Endothelial cell of umbilical vein (primary cell): Measurements from ENCODE around the gene COL7A1. TPM values are rescaled to one million over a fixed set of nuclear protein-coding genes. Genes with fewer than 3 reads are reported as not detected.

ENCODE experiments used
- BruUV-seq: library from RNA; stranded (reverse); fragments of 400-500 nt; replicated peaks from 2 replicates; lab custom pipeline; 2021; lab: Mats Ljungman, UMichigan
- CTCF ChIA-PET: fragments of 300-600, 350-600 bp; sonication (Branson Sonifier 250); formaldehyde crosslinking; loops from one replicate; lab custom pipeline; 2021; ENCODE audit warnings: antibody characterized with exemption, inconsistent platforms; lab: Charles Lee
- POLR2A ChIA-PET: fragments of 300-600, 350-600 bp; sonication (Branson Sonifier 250); formaldehyde crosslinking; loops from one replicate; lab custom pipeline; 2021; ENCODE audit warnings: antibody characterized with exemption, inconsistent platforms; lab: Charles Lee
- DNase-seq: peaks from one replicate; pipeline ENCODE4 v3.0.0-alpha.2; 2011; ENCODE audit warnings: low read depth, low spot score
- FAIRE-seq: peaks from 2 replicates; lab custom pipeline; 2011; peaks lifted over from hg19 to GRCh38; lab: Jason Lieb, UNC
- H2AFZ ChIP-seq: 2 replicates; pipeline ENCODE4 v1.6.0; 2012; ENCODE audit warnings: low read depth, low read length, control low read depth, inconsistent platforms
- H3K27ac ChIP-seq: 2 replicates; pipeline ENCODE4 v1.5.1; 2011; ENCODE audit warnings: low read depth, mild to moderate bottlenecking, control low read depth, low read length, moderate library complexity; ENCODE audit not compliant: insufficient read depth
- H3K27me3 ChIP-seq, 2 experiments: 2 replicates each; pipeline versions ENCODE4 v1.6.0 to v1.6.1; 2011; ENCODE audit warnings: low read length in 2 of 2, mixed read lengths in 1 of 2; ENCODE audit not compliant: control insufficient read depth in 2 of 2, insufficient read depth in 2 of 2
- H3K36me3 ChIP-seq, 2 experiments: 2 replicates in 1 of 2; 3 replicates in 1 of 2; pipeline ENCODE4 v1.5.1; 2011; ENCODE audit warnings: low read length in 2 of 2, mild to moderate bottlenecking in 1 of 2, moderate library complexity in 1 of 2; ENCODE audit not compliant: control insufficient read depth in 2 of 2, insufficient read depth in 2 of 2; ENCODE audit errors: extremely low read depth in 1 of 2
- H3K4me1 ChIP-seq: 3 replicates; pipeline ENCODE4 v1.5.1; 2011; ENCODE audit warnings: mild to moderate bottlenecking, low read length; ENCODE audit not compliant: control insufficient read depth, insufficient read depth; ENCODE audit errors: extremely low read depth
- H3K4me2 ChIP-seq: 2 replicates; pipeline ENCODE4 v1.6.1; 2011; ENCODE audit warnings: low read length, control low read depth, mixed read lengths; ENCODE audit not compliant: insufficient read depth
- H3K4me3 ChIP-seq, 3 experiments: fragments of 200-600 bp in 1 of 3; sonication (generic), shearing (Covaris generic) in 1 of 3; replicated peaks in 1 of 3; 2 replicates each; pipeline ENCODE4 v1.5.1; 2011 to 2016; ENCODE audit warnings: control low read depth in 3 of 3, low read length in 3 of 3, mild to moderate bottlenecking in 2 of 3, inconsistent platforms in 1 of 3, low read depth in 1 of 3, moderate library complexity in 1 of 3; ENCODE audit not compliant: insufficient read depth in 1 of 3
- H3K79me2 ChIP-seq: 2 replicates; pipeline ENCODE4 v1.6.0; 2012; ENCODE audit warnings: low read length, inconsistent platforms; ENCODE audit not compliant: control insufficient read depth, insufficient read depth
- H3K9ac ChIP-seq: replicated peaks from 2 replicates; pipeline ENCODE3; 2011; ENCODE audit warnings: low read length, control low read depth; ENCODE audit not compliant: insufficient read depth; ENCODE audit errors: extremely low read depth
- H3K9me1 ChIP-seq: replicated peaks from 3 replicates; pipeline ENCODE4 v1.6.0; 2011; ENCODE audit warnings: mild to moderate bottlenecking, low read length; ENCODE audit not compliant: control insufficient read depth, insufficient read depth; ENCODE audit errors: extremely low read depth
- H3K9me3 ChIP-seq: replicated peaks from 2 replicates; pipeline ENCODE4 v1.5.1; 2012; ENCODE audit warnings: low read length, inconsistent platforms; ENCODE audit not compliant: control insufficient read depth, insufficient read depth
- H4K20me1 ChIP-seq: replicated peaks from 2 replicates; pipeline ENCODE3; 2011; ENCODE audit warnings: mild to moderate bottlenecking, low read length; ENCODE audit not compliant: control insufficient read depth, insufficient read depth; ENCODE audit errors: extremely low read depth
- CTCF ChIP-seq, 2 donors: IDR thresholded peaks; 1 replicate in 1 of 2; 2 replicates in 1 of 2; pipeline ENCODE4 v1.5.1; 2011; ENCODE audit warnings: low read length in 2 of 2, mild to moderate bottlenecking in 2 of 2, moderate library complexity in 2 of 2, control low read depth in 1 of 2, inconsistent platforms in 1 of 2, low read depth in 1 of 2; ENCODE audit not compliant: insufficient read depth in 1 of 2; ENCODE audit errors: extremely low read depth in 1 of 2
- EZH2 ChIP-seq: IDR thresholded peaks from 2 replicates; pipeline ENCODE4 v1.6.1; 2012; ENCODE audit warnings: borderline replicate concordance, low read depth, mild to moderate bottlenecking, moderate library complexity, low read length, inconsistent platforms; ENCODE audit not compliant: severe bottlenecking
- GATA2 ChIP-seq: IDR thresholded peaks from 2 replicates; pipeline ENCODE4 v1.7.0; 2011; ENCODE audit warnings: low read depth, mild to moderate bottlenecking, moderate library complexity, mixed read lengths, low read length; ENCODE audit not compliant: insufficient read length, insufficient read depth
- JUN ChIP-seq: IDR thresholded peaks from 2 replicates; pipeline ENCODE4 v1.6.1; 2011; ENCODE audit warnings: borderline replicate concordance, low read depth; ENCODE audit not compliant: insufficient read length, insufficient read depth
- POLR2AphosphoS5 ChIP-seq: IDR thresholded peaks from 2 replicates; pipeline ENCODE4 v1.6.1; 2012; ENCODE audit warnings: low read depth, mild to moderate bottlenecking, control low read depth, low read length, moderate library complexity; ENCODE audit not compliant: insufficient read depth
- dilution Hi-C: fragments of 300-500 bp; cut with MboI; formaldehyde crosslinking; loops from one replicate; pipeline ENCODE4 v1.15.0; 2019; ENCODE audit warnings: low sequenced_read_pairs; ENCODE audit not compliant: extremely low pct_ligation_motif_present
- intact Hi-C: fragments of 100-400 bp; cut with micrococcal nuclease; formaldehyde crosslinking; loops from one replicate; pipeline ENCODE4 v1.10.0; 2022
- polyA plus RNA-seq, 4 experiments: library from polyadenylated mRNA; depleted of rRNA in 3 of 4; stranded (reverse) in 3 of 4; unstranded in 1 of 4; fragments of >200 nt; gene quantifications; 2 replicates each; pipeline versions ENCODE4 v1.2.1 to v1.2.3, GENCODE V29; 2011 to 2012; ENCODE audit warnings: missing spikeins in 1 of 4
- total RNA-seq: library from RNA; stranded (reverse); gene quantifications from 2 replicates; pipeline ENCODE4 v1.2.3, GENCODE V29; 2021

The COL7A1 gene
- total and polyA plus RNA-seq, 2 donors (not counting 3 experiments of a cell fraction or from before 2014, with no cell fraction given): 0.55 to 1.9 TPM

- Histone ChIP-seq H4K20me1 (no peaks in the 10 kb centered on the region), H3K27me3 (no peaks in the 10 kb centered on the region), H3K9me3 (no peaks in the 10 kb centered on the region), H2AFZ (no peak overlapping the region), H3K36me3 (no peaks in the 10 kb centered on the region), H3K9me1 (no peaks in the 10 kb centered on the region), H3K4me1 (peaks cover 6% of the 10 kb centered on the region), H3K4me3 (no peak overlapping the region), H3K27ac (no peak overlapping the region), H3K79me2 (no peaks in the 10 kb centered on the region), H3K4me2 (no peak overlapping the region), H3K9ac (no peak overlapping the region)
- intact Hi-C loops: no loop called here
- ChIA-PET POLR2A (no interaction called here), CTCF (interaction anchor here (1.0 to 6.8 kb wide), 3 partner anchors 9 to 155 kb away, joined by 3 to 38 read pairs (median 19); no protein-coding TSS in a partner anchor)
- DNase-seq (no peak), FAIRE-seq (no peak)
- BruUV-seq: no TSS peak
- TF ChIP-seq EZH2 (no peak), CTCF (IDR thresholded peaks at IDR 0.05; ENCODE audit: extremely low read depth in 1 of 2, insufficient read depth in 1 of 2, low read depth in 1 of 2, low read length in 2 of 2) (no peak), JUN (no peak), POLR2AphosphoS5 (no peak), GATA2 (no peak)
- dilution Hi-C loops: no loop called here
Measured at GRCh38 chr3:48555231-48555948, 39.7 kb downstream of the COL7A1 start.
